Measurements from ENCODE around the gene RWDD3.

Gene RWDD3

GRCh38 chr1:95257758-95258157 lies 23.7 kb downstream of the RWDD3 start:
- Histone ChIP-seq H3K27me3 (ENCODE audit: control insufficient read depth in 1 of 2, insufficient read depth in 2 of 2, low read length in 2 of 2) (no peaks in the 10 kb centered on the region), H3K9ac (ENCODE audit: low read length) (no peak overlapping the region), H3K4me3 (ENCODE audit: low read depth in 1 of 2, low read length in 2 of 2) (no peak overlapping the region), H3K27ac (ENCODE audit: low read depth, low read length) (no peak overlapping the region), H3K4me1 (ENCODE audit: insufficient read depth, low read length) (no peaks in the 10 kb centered on the region), H3K36me3 (ENCODE audit: insufficient read depth, low read length) (no peaks in the 10 kb centered on the region), H3K9me3 (ENCODE audit: low read length) (no peaks in the 10 kb centered on the region)

- no peak overlapping the region for H3K4me3 ChIP-seq (ENCODE audit: low read depth in 1 of 2, low read length in 2 of 2)
- H3K9ac ChIP-seq (ENCODE audit: low read length) = no peak overlapping the region
- H3K36me3 ChIP-seq (ENCODE audit: insufficient read depth, low read length) = no peaks in the 10 kb centered on the region
- H3K27me3 ChIP-seq (ENCODE audit: control insufficient read depth in 1 of 2, insufficient read depth in 2 of 2, low read length in 2 of 2) = no peaks in the 10 kb centered on the region
- H3K9me3 ChIP-seq (ENCODE audit: low read length) = no peaks in the 10 kb centered on the region
- H3K4me1 ChIP-seq (ENCODE audit: insufficient read depth, low read length) = no peaks in the 10 kb centered on the region
- no peak overlapping the region for H3K27ac ChIP-seq (ENCODE audit: low read depth, low read length)
These were observed 25.2 kb downstream of the RWDD3 start for GRCh38 chr1:95259245-95259644.

- Histone ChIP-seq H3K27me3 (ENCODE audit: control insufficient read depth in 1 of 2, insufficient read depth in 2 of 2, low read length in 2 of 2) (no peaks in the 10 kb centered on the region), H3K4me3 (ENCODE audit: low read depth in 1 of 2, low read length in 2 of 2) (no peak overlapping the region), H3K4me1 (ENCODE audit: insufficient read depth, low read length) (no peaks in the 10 kb centered on the region), H3K9ac (ENCODE audit: low read length) (no peak overlapping the region), H3K27ac (ENCODE audit: low read depth, low read length) (no peak overlapping the region), H3K9me3 (ENCODE audit: low read length) (no peaks in the 10 kb centered on the region), H3K36me3 (ENCODE audit: insufficient read depth, low read length) (no peaks in the 10 kb centered on the region)
These were observed 28.9 kb downstream of the RWDD3 start for GRCh38 chr1:95262913-95263312.

- Histone ChIP-seq H3K4me3 (ENCODE audit: low read depth in 1 of 2, low read length in 2 of 2) (no peak overlapping the region), H3K9me3 (ENCODE audit: low read length) (no peaks in the 10 kb centered on the region), H3K36me3 (ENCODE audit: insufficient read depth, low read length) (no peaks in the 10 kb centered on the region)
These were observed 29.4 kb downstream of the RWDD3 start for GRCh38 chr1:95263450-95263849.

GRCh38 chr1:95265106-95265505 lies 31.1 kb downstream of the RWDD3 start:
- H3K9ac ChIP-seq (ENCODE audit: low read length) = no peak overlapping the region
- no peak overlapping the region for H3K27ac ChIP-seq (ENCODE audit: low read depth, low read length)
- no peaks in the 10 kb centered on the region for H3K27me3 ChIP-seq (ENCODE audit: control insufficient read depth in 1 of 2, insufficient read depth in 2 of 2, low read length in 2 of 2)
- no peaks in the 10 kb centered on the region for H3K9me3 ChIP-seq (ENCODE audit: low read length)
- no peaks in the 10 kb centered on the region for H3K36me3 ChIP-seq (ENCODE audit: insufficient read depth, low read length)
- no peak overlapping the region for H3K4me3 ChIP-seq (ENCODE audit: low read depth in 1 of 2, low read length in 2 of 2)
- no peaks in the 10 kb centered on the region for H3K4me1 ChIP-seq (ENCODE audit: insufficient read depth, low read length)

More at GRCh38 chr1:95263450-95263849, 29.4 kb downstream of the RWDD3 start:
- Histone ChIP-seq H3K9ac (ENCODE audit: low read length) (no peak overlapping the region), H3K27ac (ENCODE audit: low read depth, low read length) (no peak overlapping the region), H3K27me3 (ENCODE audit: control insufficient read depth in 1 of 2, insufficient read depth in 2 of 2, low read length in 2 of 2) (no peaks in the 10 kb centered on the region), H3K4me1 (ENCODE audit: insufficient read depth, low read length) (no peaks in the 10 kb centered on the region)

- Histone ChIP-seq H3K4me3 (ENCODE audit: low read depth in 1 of 2, low read length in 2 of 2) (no peak overlapping the region), H3K9me3 (ENCODE audit: low read length) (no peaks in the 10 kb centered on the region), H3K36me3 (ENCODE audit: insufficient read depth, low read length) (no peaks in the 10 kb centered on the region), H3K27ac (ENCODE audit: low read depth, low read length) (no peak overlapping the region), H3K27me3 (ENCODE audit: control insufficient read depth in 1 of 2, insufficient read depth in 2 of 2, low read length in 2 of 2) (no peaks in the 10 kb centered on the region), H3K4me1 (ENCODE audit: insufficient read depth, low read length) (no peaks in the 10 kb centered on the region), H3K9ac (ENCODE audit: low read length) (no peak overlapping the region)
These were observed 42.4 kb downstream of the RWDD3 start for GRCh38 chr1:95276429-95276828.

GRCh38 chr1:95278173-95279006 lies 44.4 kb downstream of the RWDD3 start:
- Histone ChIP-seq H3K9ac (ENCODE audit: low read length) (no peak overlapping the region), H3K4me1 (ENCODE audit: insufficient read depth, low read length) (no peaks in the 10 kb centered on the region), H3K4me3 (ENCODE audit: low read depth in 1 of 2, low read length in 2 of 2) (no peak overlapping the region), H3K27ac (ENCODE audit: low read depth, low read length) (no peak overlapping the region), H3K36me3 (ENCODE audit: insufficient read depth, low read length) (no peaks in the 10 kb centered on the region), H3K27me3 (ENCODE audit: control insufficient read depth in 1 of 2, insufficient read depth in 2 of 2, low read length in 2 of 2) (no peaks in the 10 kb centered on the region), H3K9me3 (ENCODE audit: low read length) (no peaks in the 10 kb centered on the region)

GRCh38 chr1:95281781-95282517 lies 47.9 kb downstream of the RWDD3 start:
- H3K4me1 ChIP-seq (ENCODE audit: insufficient read depth, low read length) = no peaks in the 10 kb centered on the region
- no peak overlapping the region for H3K4me3 ChIP-seq (ENCODE audit: low read depth in 1 of 2, low read length in 2 of 2)
- H3K27me3 ChIP-seq (ENCODE audit: control insufficient read depth in 1 of 2, insufficient read depth in 2 of 2, low read length in 2 of 2) = no peaks in the 10 kb centered on the region
- no peak overlapping the region for H3K9ac ChIP-seq (ENCODE audit: low read length)
- no peaks in the 10 kb centered on the region for H3K36me3 ChIP-seq (ENCODE audit: insufficient read depth, low read length)
- no peaks in the 10 kb centered on the region for H3K9me3 ChIP-seq (ENCODE audit: low read length)
- no peak overlapping the region for H3K27ac ChIP-seq (ENCODE audit: low read depth, low read length)

- H3K27me3 ChIP-seq (ENCODE audit: control insufficient read depth in 1 of 2, insufficient read depth in 2 of 2, low read length in 2 of 2) = no peaks in the 10 kb centered on the region
- H3K4me3 ChIP-seq (ENCODE audit: low read depth in 1 of 2, low read length in 2 of 2) = no peak overlapping the region
- no peaks in the 10 kb centered on the region for H3K4me1 ChIP-seq (ENCODE audit: insufficient read depth, low read length)
- no peak overlapping the region for H3K9ac ChIP-seq (ENCODE audit: low read length)
- H3K9me3 ChIP-seq (ENCODE audit: low read length) = no peaks in the 10 kb centered on the region
- H3K27ac ChIP-seq (ENCODE audit: low read depth, low read length) = no peak overlapping the region
- H3K36me3 ChIP-seq (ENCODE audit: insufficient read depth, low read length) = no peaks in the 10 kb centered on the region
These were observed 48.5 kb downstream of the RWDD3 start for GRCh38 chr1:95282518-95282895.

- Histone ChIP-seq H3K9ac (ENCODE audit: low read length) (no peak overlapping the region), H3K4me3 (ENCODE audit: low read depth in 1 of 2, low read length in 2 of 2) (no peak overlapping the region), H3K9me3 (ENCODE audit: low read length) (no peaks in the 10 kb centered on the region), H3K27me3 (ENCODE audit: control insufficient read depth in 1 of 2, insufficient read depth in 2 of 2, low read length in 2 of 2) (no peaks in the 10 kb centered on the region), H3K27ac (ENCODE audit: low read depth, low read length) (no peak overlapping the region), H3K4me1 (ENCODE audit: insufficient read depth, low read length) (no peaks in the 10 kb centered on the region), H3K36me3 (ENCODE audit: insufficient read depth, low read length) (no peaks in the 10 kb centered on the region)
These were observed 50.4 kb downstream of the RWDD3 start for GRCh38 chr1:95284420-95284819.

GRCh38 chr1:95286479-95286878 lies 52.5 kb downstream of the RWDD3 start:
- Histone ChIP-seq H3K9ac (ENCODE audit: low read length) (no peak overlapping the region), H3K9me3 (ENCODE audit: low read length) (no peaks in the 10 kb centered on the region)

More at GRCh38 chr1:95286479-95286878, 52.5 kb downstream of the RWDD3 start:
- no peaks in the 10 kb centered on the region for H3K36me3 ChIP-seq (ENCODE audit: insufficient read depth, low read length)
- no peak overlapping the region for H3K4me3 ChIP-seq (ENCODE audit: low read depth in 1 of 2, low read length in 2 of 2)
- no peak overlapping the region for H3K27ac ChIP-seq (ENCODE audit: low read depth, low read length)
- H3K27me3 ChIP-seq (ENCODE audit: control insufficient read depth in 1 of 2, insufficient read depth in 2 of 2, low read length in 2 of 2) = no peaks in the 10 kb centered on the region
- no peaks in the 10 kb centered on the region for H3K4me1 ChIP-seq (ENCODE audit: insufficient read depth, low read length)
